Measurements from ENCODE around the gene CNEP1R1. TPM values are rescaled to one million over a fixed set of nuclear protein-coding genes. Genes with fewer than 3 reads are reported as not detected.

CNEP1R1 gene
- total RNA-seq, 2 experiments from 2014 or later: 19.3 to 22.8 TPM

DNA sequence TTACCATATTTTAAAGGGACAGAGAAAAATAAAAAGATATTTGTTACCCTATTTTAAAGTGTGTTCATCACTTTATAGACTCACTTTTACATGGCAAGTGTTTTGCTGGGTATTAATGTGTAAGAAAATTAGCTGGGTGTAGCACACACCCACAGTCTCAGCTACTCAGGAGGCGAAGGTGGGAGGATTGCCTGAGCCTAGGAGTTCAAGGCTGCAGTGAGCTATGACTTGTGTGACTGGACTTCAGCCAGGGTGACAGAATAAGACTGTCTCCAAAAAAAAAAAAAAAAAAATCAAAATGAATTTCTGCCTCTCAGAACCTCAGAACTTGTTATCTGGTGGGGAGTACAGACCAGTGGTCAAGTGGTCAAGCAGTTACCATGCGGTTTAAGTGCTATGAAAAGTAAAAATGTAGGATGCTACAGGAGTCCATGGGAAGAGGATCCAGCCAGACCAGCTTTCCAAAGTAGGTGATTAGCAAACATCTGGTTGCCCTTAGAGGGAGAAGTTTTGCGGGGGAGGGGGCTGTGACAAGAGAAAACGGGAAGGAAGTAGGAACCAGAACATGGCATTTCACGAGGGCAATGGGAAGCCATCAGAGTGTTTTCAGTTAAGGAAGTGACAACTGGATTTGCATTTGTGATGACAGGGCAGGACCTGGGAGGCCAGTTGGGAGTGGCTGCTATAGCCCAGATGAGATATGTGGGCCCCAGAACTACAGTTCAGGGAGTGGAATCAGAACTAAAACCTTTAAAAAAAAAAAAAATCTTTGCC is 13.9 kb downstream of the CNEP1R1 start:
- Mint-ChIP-seq H3K4me1 (peaks cover 6% of the 10 kb centered on the region), H3K36me3 (ENCODE audit: low read depth) (peaks cover 8% of the 10 kb centered on the region), H3K9me3 (ENCODE audit: low read depth) (no peaks in the 10 kb centered on the region), H3K27me3 (peaks cover 2% of the 10 kb centered on the region), H3K4me3 (no peak overlapping the region), H3K27ac (no peak overlapping the region)
- ATAC-seq (no peak), DNase-seq (no peak)
- CTCF ChIA-PET: interaction anchor here (0.6 to 1.7 kb wide), 2 partner anchors 13 to 14 kb away, joined by 3 to 7 read pairs; partner anchors contain the start of gene CNEP1R1
- POLR2A ChIA-PET: interaction anchor here (0.6 kb wide), 1 partner anchor 13 kb away, joined by 3 read pairs; no protein-coding TSS in a partner anchor
- intact Hi-C loops (cut with DNase I, micrococcal nuclease): no loop called here

DNA sequence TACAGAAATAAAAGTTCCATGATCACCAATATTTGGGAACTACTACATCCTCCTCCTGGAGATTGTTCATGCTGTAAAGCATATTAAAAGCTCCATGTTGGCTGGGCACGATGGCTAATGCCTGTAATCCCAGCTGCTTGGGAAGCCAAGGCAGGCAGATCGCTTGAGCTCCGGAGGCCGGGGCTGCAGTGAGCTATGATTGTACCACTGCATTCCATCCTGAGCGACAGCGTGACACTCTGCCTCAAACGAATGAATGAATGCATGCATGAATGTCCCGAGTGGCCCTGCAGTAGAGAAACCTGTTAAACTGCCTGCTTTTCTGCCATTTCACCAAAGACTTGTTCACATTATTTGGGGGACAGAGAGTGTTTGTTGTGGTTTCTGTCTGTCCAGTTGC is 15.0 kb downstream of the CNEP1R1 start:
- intact Hi-C loops (cut with DNase I, micrococcal nuclease): no loop called here
- ChIA-PET CTCF (interaction anchor here (1.0 to 2.0 kb wide), 2 partner anchors 9 to 15 kb away, joined by 3 to 7 read pairs; partner anchors contain the start of gene CNEP1R1), POLR2A (no interaction called here)
- no peak overlapping the region for H3K4me3 Mint-ChIP-seq
- H3K27me3 Mint-ChIP-seq: peaks cover 4% of the 10 kb centered on the region
- H3K27ac Mint-ChIP-seq: no peak overlapping the region
- H3K9me3 Mint-ChIP-seq (ENCODE audit: low read depth): no peaks in the 10 kb centered on the region
- H3K36me3 Mint-ChIP-seq (ENCODE audit: low read depth): peaks cover 4% of the 10 kb centered on the region
- ATAC-seq: no peak
- H3K4me1 Mint-ChIP-seq: peaks cover 6% of the 10 kb centered on the region
- DNase-seq: no peak

DNA sequence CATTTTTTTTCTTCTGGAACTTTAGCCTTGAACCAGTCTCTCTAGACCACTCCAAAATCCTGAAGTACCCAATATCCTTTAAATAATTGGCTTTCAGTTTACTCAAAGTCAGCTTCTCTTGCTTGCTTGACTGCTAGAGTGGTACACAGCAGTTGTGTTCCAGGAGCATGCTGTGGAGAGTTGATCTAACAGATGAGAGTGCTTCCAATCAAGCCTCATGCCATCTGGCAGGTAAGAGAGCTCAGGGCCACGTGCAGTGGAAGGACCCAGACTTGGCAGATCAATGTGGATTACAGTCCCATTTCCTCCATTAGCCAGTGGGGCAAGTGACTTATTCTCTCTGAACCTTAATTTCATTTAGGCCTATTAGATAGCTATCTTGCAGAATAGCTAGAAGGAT is 15.7 kb downstream of the CNEP1R1 start:
- H3K4me3 Mint-ChIP-seq: no peak overlapping the region
- H3K9me3 Mint-ChIP-seq (ENCODE audit: low read depth): no peaks in the 10 kb centered on the region
- intact Hi-C loops (cut with DNase I, micrococcal nuclease): no loop called here
- DNase-seq (no peak), ATAC-seq (no peak)
- peaks cover 4% of the 10 kb centered on the region for H3K27me3 Mint-ChIP-seq
- ChIA-PET CTCF (interaction anchor here (0.6 to 2.0 kb wide), 3 partner anchors 10 to 172 kb away, joined by 3 to 7 read pairs (median 3); partner anchors contain the start of gene CNEP1R1), POLR2A (no interaction called here)
- peaks cover 3% of the 10 kb centered on the region for H3K4me1 Mint-ChIP-seq
- no peak overlapping the region for H3K27ac Mint-ChIP-seq
- peaks cover 4% of the 10 kb centered on the region for H3K36me3 Mint-ChIP-seq (ENCODE audit: low read depth)

DNA sequence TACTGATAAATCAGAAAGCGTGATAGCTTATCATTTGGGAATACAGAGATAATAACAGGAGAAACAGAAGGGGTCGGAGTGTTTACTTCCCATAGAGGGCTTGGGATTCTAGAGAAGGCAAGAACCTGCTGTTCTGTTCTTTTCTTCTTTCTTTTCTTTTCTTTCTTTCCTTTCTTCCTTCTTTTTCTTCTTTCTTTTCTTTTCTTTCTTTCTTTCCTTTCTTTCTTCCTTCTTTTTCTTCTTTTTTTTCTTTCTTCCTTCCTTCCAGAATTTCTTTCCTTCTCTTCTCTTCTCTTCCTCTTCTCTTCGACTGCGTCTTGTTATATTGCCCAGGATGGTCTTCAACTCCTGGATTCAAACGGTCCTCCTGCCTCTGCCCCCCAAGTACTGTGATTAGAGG is 18.3 kb downstream of the CNEP1R1 start:
- intact Hi-C loops (cut with DNase I, micrococcal nuclease): no loop called here
- Mint-ChIP-seq H3K4me3 (no peak overlapping the region), H3K9me3 (ENCODE audit: low read depth) (no peaks in the 10 kb centered on the region), H3K27me3 (peaks cover 4% of the 10 kb centered on the region), H3K27ac (no peak overlapping the region), H3K36me3 (ENCODE audit: low read depth) (no peaks in the 10 kb centered on the region), H3K4me1 (peaks cover 2% of the 10 kb centered on the region)
- ChIA-PET POLR2A (no interaction called here), CTCF (interaction anchor here (0.6 kb wide), 1 partner anchor 154 kb away, joined by 3 read pairs; no protein-coding TSS in a partner anchor)
- ATAC-seq (no peak), DNase-seq (no peak)

DNA sequence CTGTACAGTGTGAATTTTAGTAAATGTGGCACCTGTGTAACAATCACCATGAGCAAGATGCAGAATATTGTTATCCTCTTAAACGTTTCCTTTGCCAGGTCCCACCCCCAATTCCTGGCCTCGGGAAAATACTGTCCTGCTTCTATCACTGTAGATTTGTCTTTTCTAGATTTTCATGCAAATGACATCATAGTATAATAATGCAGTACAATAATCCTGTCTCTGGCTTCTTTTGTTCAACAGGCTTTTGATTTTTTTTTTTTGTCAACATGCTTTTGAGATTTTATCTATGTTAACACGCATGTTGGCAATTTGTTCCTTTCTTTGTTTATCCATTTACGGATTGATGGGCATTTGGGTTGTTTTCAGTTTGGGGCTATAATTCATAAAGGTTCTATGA is 20.4 kb downstream of the CNEP1R1 start:
- ChIA-PET CTCF (no interaction called here), POLR2A (no interaction called here)
- Mint-ChIP-seq H3K4me3 (no peak overlapping the region), H3K9me3 (ENCODE audit: low read depth) (no peaks in the 10 kb centered on the region), H3K27me3 (peaks cover 4% of the 10 kb centered on the region), H3K4me1 (no peaks in the 10 kb centered on the region), H3K36me3 (ENCODE audit: low read depth) (no peaks in the 10 kb centered on the region), H3K27ac (no peak overlapping the region)
- DNase-seq (no peak), ATAC-seq (no peak)
- intact Hi-C loops (cut with DNase I, micrococcal nuclease): no loop called here

DNA sequence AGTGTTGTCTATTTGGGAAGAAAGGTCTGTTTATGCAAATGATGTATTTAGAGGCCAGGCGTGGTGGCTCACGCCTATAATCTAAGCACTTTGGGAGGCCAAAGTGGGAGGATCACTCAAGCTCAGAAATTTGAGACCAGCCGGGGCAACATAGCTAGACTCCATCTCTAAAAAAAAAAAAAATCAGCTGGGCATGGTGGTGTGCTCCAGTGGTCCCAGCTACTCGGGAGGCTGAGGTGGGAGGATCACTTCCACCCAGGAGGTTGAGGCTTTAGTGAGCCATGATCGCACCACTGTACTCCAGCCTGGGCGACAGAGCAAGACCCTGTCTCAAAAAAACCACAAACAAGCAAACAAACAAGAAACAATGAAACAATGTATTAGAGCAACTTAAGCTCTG is 21.8 kb downstream of the CNEP1R1 start:
- ATAC-seq (no peak), DNase-seq (no peak)
- no peak overlapping the region for H3K4me3 Mint-ChIP-seq
- H3K4me1 Mint-ChIP-seq: no peaks in the 10 kb centered on the region
- no peaks in the 10 kb centered on the region for H3K36me3 Mint-ChIP-seq (ENCODE audit: low read depth)
- H3K9me3 Mint-ChIP-seq (ENCODE audit: low read depth): no peaks in the 10 kb centered on the region
- intact Hi-C loops (cut with DNase I, micrococcal nuclease): no loop called here
- no peak overlapping the region for H3K27ac Mint-ChIP-seq
- CTCF ChIA-PET: no interaction called here
- POLR2A ChIA-PET: no interaction called here
- H3K27me3 Mint-ChIP-seq: peaks cover 6% of the 10 kb centered on the region

DNA sequence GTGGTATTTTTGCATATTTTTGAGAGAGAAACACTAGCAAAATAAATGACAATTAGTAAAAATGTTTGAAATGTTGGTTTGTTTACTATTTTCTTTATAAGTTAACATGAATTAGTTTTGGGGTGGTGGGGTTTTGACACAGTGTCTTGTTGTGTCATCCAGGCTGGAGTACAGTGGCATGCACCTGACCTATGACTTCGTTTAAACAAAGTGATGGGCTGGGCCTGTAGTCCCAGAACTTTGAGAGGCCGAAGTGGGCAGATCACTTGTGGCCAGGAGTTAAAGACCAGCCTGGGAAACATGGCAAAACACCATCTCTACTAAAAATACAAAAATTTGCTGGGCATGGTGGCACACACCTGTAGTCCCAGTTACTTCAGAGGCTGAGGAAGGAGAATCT is 22.8 kb downstream of the CNEP1R1 start:
- H3K4me3 Mint-ChIP-seq: no peak overlapping the region
- no peak for ATAC-seq
- DNase-seq: no peak
- no peaks in the 10 kb centered on the region for H3K9me3 Mint-ChIP-seq (ENCODE audit: low read depth)
- ChIA-PET POLR2A (no interaction called here), CTCF (no interaction called here)
- H3K27ac Mint-ChIP-seq: no peak overlapping the region
- intact Hi-C loops (cut with DNase I, micrococcal nuclease): no loop called here
- no peaks in the 10 kb centered on the region for H3K4me1 Mint-ChIP-seq
- H3K27me3 Mint-ChIP-seq: peaks cover 5% of the 10 kb centered on the region
- no peaks in the 10 kb centered on the region for H3K36me3 Mint-ChIP-seq (ENCODE audit: low read depth)

DNA sequence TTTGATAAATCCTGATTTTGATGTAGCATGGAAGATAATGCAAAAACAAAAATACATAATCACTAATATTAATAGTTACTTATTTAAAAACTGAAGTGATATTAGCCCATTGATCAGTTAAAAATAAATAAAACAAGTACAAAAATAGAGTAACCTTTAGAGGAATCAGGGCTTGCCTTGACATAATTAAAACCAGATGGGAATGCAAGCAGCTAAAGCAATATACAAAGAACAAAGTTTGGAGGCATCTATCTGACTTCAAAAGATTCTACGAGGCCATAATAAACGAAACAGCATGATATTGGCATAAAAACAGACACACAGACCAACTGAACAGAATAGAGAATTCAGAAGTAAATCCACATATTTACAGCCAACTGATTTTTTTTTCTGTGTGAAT is 25.8 kb downstream of the CNEP1R1 start:
- ChIA-PET POLR2A (no interaction called here), CTCF (no interaction called here)
- H3K36me3 Mint-ChIP-seq (ENCODE audit: low read depth): no peaks in the 10 kb centered on the region
- DNase-seq (no peak), ATAC-seq (no peak)
- no peak overlapping the region for H3K4me3 Mint-ChIP-seq
- intact Hi-C loops (cut with DNase I, micrococcal nuclease): no loop called here
- H3K27me3 Mint-ChIP-seq: peaks cover 2% of the 10 kb centered on the region
- H3K27ac Mint-ChIP-seq: no peak overlapping the region
- H3K4me1 Mint-ChIP-seq: no peaks in the 10 kb centered on the region
- peaks cover 5% of the 10 kb centered on the region for H3K9me3 Mint-ChIP-seq (ENCODE audit: low read depth)

DNA sequence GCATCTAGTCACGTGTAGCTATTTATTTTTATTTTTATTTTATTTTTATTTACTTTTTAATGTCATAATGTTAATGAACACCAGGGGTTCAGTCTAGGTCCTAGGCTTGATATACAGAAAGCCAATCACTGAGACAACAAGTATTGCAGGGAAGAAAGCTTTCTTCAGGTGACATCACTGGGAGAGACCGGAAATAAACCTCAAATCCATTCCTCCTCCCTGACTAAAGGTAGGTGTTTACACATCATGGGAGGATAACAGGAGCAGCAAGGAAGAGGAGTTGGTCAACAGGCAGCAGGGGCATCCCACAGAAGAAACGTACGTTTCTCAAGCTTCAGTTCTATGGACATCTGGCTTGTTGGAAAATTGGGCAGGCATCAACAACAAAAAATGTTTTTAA is 31.2 kb downstream of the CNEP1R1 start:
- H3K27ac Mint-ChIP-seq: no peak overlapping the region
- H3K4me3 Mint-ChIP-seq: no peak overlapping the region
- intact Hi-C loops (cut with DNase I, micrococcal nuclease): no loop called here
- ATAC-seq (no peak), DNase-seq (no peak)
- peaks cover 10% of the 10 kb centered on the region for H3K9me3 Mint-ChIP-seq (ENCODE audit: low read depth)
- POLR2A ChIA-PET: no interaction called here
- H3K36me3 Mint-ChIP-seq (ENCODE audit: low read depth): no peaks in the 10 kb centered on the region
- H3K4me1 Mint-ChIP-seq: no peaks in the 10 kb centered on the region
- CTCF ChIA-PET: no interaction called here
- H3K27me3 Mint-ChIP-seq: no peaks in the 10 kb centered on the region

DNA sequence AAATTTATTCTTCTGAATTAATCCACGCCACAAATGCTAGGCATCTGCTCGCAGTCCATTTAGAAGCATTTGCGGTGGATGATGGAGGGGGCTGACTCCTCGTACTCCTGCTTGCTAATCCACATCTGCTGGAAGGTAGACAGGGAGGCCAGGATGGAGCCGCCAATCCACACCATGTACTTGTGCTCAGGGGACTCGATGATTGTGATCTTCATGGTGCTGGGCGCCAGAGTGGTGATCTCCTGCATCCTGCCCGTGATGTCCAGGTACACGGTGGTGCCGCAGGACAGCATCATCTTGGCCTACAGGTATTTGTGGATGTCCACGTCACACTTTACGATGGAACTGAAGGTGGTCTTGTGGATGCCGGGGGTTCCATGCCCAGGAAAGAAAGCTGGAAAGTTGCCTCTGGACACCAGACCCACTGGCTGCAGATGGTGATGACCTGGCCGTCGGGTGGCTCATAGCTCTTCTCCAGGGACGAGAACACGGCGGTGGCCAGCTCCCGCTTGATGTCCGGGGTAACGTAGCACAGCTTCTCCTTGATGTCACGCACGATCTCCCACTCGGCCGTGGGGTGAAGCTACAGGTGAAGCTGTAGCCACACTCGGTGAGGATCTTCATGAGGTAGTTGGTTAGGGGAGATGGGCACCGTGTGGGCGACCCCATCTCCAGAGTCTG is 33.2 kb downstream of the CNEP1R1 start:
- CTCF ChIA-PET: no interaction called here
- intact Hi-C loops (cut with DNase I, micrococcal nuclease): no loop called here

DNA sequence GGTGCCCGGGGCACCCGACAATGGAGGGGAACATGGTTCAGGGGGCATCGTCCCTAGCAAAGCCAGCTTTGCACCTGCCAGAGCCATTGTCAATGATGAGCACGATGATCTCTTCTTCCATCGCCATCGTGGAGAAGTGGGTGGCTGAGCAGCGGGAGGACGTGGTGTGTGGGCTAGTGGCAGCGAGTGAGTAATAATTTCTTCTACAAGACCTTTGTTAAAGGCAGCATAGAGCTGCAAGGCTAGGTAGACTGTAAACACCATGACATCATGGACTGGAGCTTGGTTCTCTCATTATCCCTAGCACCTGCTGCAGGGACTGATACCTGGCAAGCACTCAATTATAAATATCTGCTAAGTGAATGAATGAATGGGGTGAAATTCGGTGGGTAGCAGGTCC is 34.1 kb downstream of the CNEP1R1 start:
- Mint-ChIP-seq H3K4me3 (no peak overlapping the region), H3K4me1 (no peaks in the 10 kb centered on the region), H3K27me3 (no peaks in the 10 kb centered on the region), H3K36me3 (ENCODE audit: low read depth) (no peaks in the 10 kb centered on the region), H3K27ac (no peak overlapping the region), H3K9me3 (ENCODE audit: low read depth) (peaks cover 10% of the 10 kb centered on the region)
- DNase-seq (no peak), ATAC-seq (no peak)
- ChIA-PET POLR2A (no interaction called here), CTCF (no interaction called here)
- intact Hi-C loops (cut with DNase I, micrococcal nuclease): no loop called here

More for the DNA sequence above, 33.2 kb downstream of the CNEP1R1 start:
- ATAC-seq (no peak), DNase-seq (no peak)
- Mint-ChIP-seq H3K27me3 (no peaks in the 10 kb centered on the region), H3K4me1 (no peaks in the 10 kb centered on the region), H3K9me3 (ENCODE audit: low read depth) (peaks cover 10% of the 10 kb centered on the region), H3K27ac (no peak overlapping the region), H3K4me3 (no peak overlapping the region), H3K36me3 (ENCODE audit: low read depth) (no peaks in the 10 kb centered on the region)
- POLR2A ChIA-PET: no interaction called here

DNA sequence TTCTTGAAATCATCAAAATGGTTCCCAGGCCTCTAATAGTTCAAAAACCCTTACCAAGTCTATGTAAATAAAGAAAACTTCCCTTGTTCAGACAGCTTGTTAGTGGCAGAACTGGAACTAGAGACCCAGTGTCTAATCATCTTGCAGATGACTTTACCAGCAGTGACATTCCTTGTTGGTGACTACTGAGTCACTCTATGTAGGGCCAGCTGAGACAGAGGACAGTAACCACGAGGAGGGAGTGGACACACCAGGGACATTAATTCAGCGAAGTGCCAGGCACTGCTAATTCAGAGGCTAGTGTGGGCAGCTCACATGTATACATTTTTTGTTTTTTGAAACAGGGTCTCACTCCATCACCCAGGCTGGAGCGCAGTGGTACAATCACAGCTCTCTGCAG is 34.6 kb downstream of the CNEP1R1 start:
- Mint-ChIP-seq H3K9me3 (ENCODE audit: low read depth) (peaks cover 10% of the 10 kb centered on the region), H3K27me3 (no peaks in the 10 kb centered on the region), H3K27ac (no peak overlapping the region), H3K4me3 (no peak overlapping the region), H3K36me3 (ENCODE audit: low read depth) (no peaks in the 10 kb centered on the region), H3K4me1 (no peaks in the 10 kb centered on the region)
- POLR2A ChIA-PET: no interaction called here
- ATAC-seq (no peak), DNase-seq (no peak)
- intact Hi-C loops (cut with DNase I, micrococcal nuclease): no loop called here
- CTCF ChIA-PET: no interaction called here
